Measurements from ENCODE around the gene AHCYL2.

The AHCYL2 gene

GRCh38 chr7:129224251-129225205, at the start of gene AHCYL2:
Gene AHCYL2, plus strand, starts transcription at chr7:129225030.
- DNase-seq, result peak; percentile 96 to 97

DNA sequence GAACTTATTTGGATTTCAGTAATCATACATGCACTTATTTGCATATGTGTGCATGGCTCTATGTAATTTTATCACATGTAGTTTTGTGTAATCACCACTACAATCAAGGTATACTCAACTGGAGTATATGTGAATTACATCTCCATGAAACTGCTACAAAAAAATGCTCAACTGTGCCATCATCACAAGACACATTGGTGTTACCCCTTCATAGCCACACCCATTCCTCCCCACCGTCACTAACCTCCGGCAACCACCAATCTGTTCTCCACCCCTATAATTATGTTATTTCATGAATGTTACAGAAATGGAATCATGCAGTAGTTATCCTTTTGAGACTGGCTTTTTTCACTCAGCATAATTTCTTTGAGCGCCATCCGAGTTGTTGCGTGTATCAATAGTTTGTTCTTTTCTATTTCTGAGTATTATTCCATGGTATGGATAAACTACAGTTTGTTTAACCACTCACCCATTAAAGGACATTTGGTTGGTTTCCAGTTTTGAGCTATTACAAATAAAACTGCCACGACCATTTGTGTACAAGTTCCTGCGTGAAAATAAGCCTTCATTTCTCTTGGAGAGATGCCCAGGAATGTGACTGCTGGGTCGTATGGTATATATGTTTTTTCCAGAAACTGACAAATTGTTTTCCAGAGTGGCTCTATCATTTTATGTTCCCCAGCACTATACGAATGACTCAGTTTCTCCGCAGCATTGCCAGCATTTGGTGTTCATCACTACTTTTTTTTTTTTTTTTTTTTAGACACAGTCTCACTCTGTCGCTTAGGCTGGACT, 47.7 kb upstream of the AHCYL2 start:
- DNase-seq, result no peak

- no peak for DNase-seq
Observed at GRCh38 chr7:129184981-129185670, 39.7 kb upstream of the AHCYL2 start.

- DNase-seq, result no peak
Observed at GRCh38 chr7:129186749-129187260, 38.0 kb upstream of the AHCYL2 start.

DNA sequence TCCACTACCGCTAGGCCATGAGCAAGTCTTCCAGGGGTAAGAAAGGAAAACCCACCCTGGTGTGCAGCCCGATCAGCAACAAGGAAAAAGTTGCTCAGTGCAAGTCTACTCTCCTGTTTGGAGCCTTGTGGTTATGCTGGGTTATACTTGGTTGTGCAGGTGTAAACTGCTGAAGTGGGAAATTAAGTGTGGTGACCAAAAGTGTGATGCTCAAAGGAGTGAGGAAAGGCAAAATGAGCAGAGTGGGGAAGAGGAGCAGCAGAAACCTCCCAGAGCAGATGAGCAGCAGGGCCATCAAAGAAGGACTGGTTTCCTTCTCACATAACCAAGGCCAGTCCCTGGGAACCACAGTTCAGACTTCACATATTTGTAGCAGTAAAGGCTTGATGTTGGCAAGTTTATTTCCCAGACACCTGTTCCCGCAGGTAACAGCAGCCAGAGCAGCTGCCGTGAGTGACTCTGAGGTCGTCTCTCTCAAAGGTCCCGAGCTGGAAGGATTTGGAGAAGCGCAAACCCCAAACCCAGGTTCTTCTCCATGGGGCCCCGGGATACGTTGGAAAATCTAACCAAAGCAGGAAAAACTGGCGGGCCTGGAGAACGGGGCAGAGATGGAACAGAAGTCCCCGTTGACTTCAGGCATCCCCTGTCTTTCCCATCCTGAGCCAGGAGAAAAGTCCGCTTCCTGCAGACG, 37.0 kb upstream of the AHCYL2 start:
- no peak for DNase-seq

GRCh38 chr7:129188372-129188891, 36.4 kb upstream of the AHCYL2 start, which contains the start of gene SMO:
Gene SMO, plus strand, starts transcription at chr7:129188633. Its CDS starts 519 bp downstream, at chr7:129189152.
- DNase-seq, result peak in 1 of 2 donors; percentile 19

- peak in 1 of 2 donors; percentile 11 for DNase-seq
Observed at GRCh38 chr7:129188892-129189660, 35.8 kb upstream of the AHCYL2 start.

DNA sequence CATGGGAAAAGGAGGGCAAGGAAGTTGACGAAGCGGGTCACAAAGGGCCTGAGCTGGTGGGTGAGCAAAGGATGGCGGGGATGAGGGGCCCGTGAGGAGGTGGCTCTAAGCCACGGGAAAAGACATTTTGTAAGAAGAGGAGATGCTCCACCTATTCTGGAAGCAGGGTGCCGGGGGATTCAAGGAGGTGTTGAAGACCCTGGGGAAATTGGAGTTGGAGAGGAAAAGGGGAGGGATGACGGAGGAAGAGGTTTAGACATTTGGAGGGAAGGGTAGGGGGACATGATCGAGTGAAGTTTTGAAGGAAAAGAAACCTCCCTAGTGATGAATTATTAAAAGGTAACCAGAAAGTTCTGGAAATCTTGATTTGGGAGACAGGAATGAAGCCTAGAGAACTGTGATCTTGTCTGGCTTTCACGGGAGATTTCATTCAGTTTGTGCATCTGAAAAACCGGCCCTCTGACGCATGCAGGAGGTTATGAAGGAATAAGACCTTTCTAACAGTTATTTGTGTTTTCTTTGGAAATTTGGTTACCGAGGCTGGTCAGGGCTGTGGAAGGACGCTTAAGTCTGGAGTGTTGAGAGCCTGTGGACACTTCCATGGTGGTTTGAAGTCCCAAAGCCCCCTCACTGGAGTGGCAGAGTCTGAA, 35.0 kb upstream of the AHCYL2 start:
- no peak for DNase-seq

- DNase-seq, result no peak
Observed at GRCh38 chr7:129191272-129191671, 33.6 kb upstream of the AHCYL2 start.

DNA sequence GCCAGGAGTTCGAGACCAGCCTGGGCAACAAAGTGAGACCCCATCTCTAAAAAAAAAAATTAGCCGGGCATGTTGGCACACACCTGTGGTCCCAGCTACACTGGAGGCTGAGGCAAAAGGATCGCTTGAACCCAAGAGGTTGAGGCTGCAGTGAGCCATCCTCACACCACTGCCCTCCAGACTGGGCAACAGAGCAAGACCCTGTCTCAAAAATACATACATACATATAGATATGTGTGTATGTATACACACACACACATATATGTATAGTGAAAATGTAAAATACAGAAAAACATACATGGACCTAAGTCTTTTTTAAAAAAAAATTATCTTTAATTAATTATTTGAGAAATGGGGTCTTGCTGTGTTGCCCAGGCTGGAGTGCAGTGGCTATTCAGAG, 30.9 kb upstream of the AHCYL2 start:
- DNase-seq, result no peak

- no peak for DNase-seq
Observed at GRCh38 chr7:129197771-129198170, 27.1 kb upstream of the AHCYL2 start.

GRCh38 chr7:129199406-129199805, 25.4 kb upstream of the AHCYL2 start:
- no peak for DNase-seq

GRCh38 chr7:129202058-129202777, 22.6 kb upstream of the AHCYL2 start:
- no peak for DNase-seq

- DNase-seq, result no peak
Observed at GRCh38 chr7:129203050-129203741, 21.6 kb upstream of the AHCYL2 start.

GRCh38 chr7:129205126-129205818, 19.6 kb upstream of the AHCYL2 start:
- no peak for DNase-seq

- DNase-seq, result no peak
Observed at GRCh38 chr7:129205987-129206785, 18.6 kb upstream of the AHCYL2 start.

GRCh38 chr7:129208667-129209066, 16.2 kb upstream of the AHCYL2 start:
- no peak for DNase-seq

Measured in stimulated activated CD4-positive, alpha-beta T cell treated with anti-CD3 and anti-CD28 coated beads, Interleukin-2, amount 100 ng/mL, for 24 hours (primary cell).